ENCODE data around the gene PXYLP1. TPM values are rescaled to one million over a fixed set of nuclear protein-coding genes. Genes with fewer than 3 reads are reported as not detected.

The PXYLP1 gene
- total RNA-seq, 2 experiments from 2014 or later, result 3.6 to 4.2 TPM

DNA sequence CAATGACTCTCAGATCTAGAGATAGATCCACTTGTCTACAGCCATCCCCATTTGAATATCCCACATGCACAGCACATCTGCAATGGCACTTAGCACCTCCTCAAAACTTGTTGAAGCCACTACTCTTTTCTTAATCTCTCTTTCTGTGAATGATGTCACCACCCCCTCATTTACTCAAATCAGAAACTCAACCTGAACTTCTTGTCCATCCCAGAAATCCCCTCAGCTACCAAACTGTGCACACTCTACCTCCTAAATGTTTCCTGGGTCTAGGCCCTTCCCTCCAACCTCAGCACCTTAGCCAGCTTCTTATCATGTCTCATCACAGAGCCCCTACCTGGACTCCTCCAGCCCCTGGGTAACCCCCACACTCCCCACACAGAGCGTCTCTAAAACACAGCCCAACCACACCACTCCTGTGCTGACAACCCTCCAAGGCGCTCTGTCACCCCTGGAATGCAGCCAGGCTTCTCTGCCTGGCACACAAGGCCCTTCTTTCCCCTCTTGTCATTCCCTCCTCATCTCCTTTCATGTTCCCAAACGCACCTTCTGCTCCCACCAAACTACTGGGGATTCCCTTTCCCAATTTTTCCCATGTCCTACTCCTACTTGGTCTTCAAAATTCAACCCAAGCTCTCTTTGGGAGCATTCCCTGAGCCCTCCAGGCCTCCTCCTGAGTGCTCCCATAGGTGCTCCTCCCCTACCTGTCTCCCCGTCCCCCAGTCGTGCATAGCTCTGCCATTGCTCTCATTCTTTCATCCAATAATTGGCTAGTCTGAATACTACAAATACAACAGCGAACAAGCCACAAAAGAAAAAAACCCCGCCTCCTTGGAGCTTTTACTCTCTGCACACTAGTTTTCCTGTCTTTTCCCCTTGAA lies 96.9 kb downstream of the PXYLP1 start:
- H2AFZ ChIP-seq (ENCODE audit: low read length), result no peak overlapping the region
- H3K4me1 ChIP-seq (ENCODE audit: insufficient read depth, low read length, poor library complexity, severe bottlenecking), result no peaks in the 10 kb centered on the region
- no peaks in the 10 kb centered on the region for H3K79me2 ChIP-seq (ENCODE audit: insufficient read depth, low read depth, low read length)
- DNase-seq (ENCODE audit: low spot score), result no peak
- no peak overlapping the region for H3K4me2 ChIP-seq (ENCODE audit: low read length)
- ChIA-PET CTCF (ENCODE audit: unreplicated experiment) (no interaction called here), POLR2A (interaction anchor here (0.6 kb wide), 1 partner anchor 1249 kb away, joined by 3 read pairs; no protein-coding TSS in a partner anchor)
- intact Hi-C loops (cut with micrococcal nuclease; ENCODE audit: unreplicated experiment), result no loop called here
- no peaks in the 10 kb centered on the region for H4K20me1 ChIP-seq (ENCODE audit: insufficient read depth, low read length)
- no peaks in the 10 kb centered on the region for H3K36me3 ChIP-seq (ENCODE audit: insufficient read depth, low read length)
- H3K9me2 ChIP-seq (ENCODE audit: insufficient read depth, low read length), result no peaks in the 10 kb centered on the region
- TF ChIP-seq CTCF (conservative IDR thresholded peaks at IDR 0.05; ENCODE audit: low read length), result no peak
- no peak for TF ChIP-seq EZH2phosphoT487 (IDR thresholded peaks at IDR 0.05; ENCODE audit: borderline replicate concordance, low read depth, low read length)
- no peaks in the 10 kb centered on the region for H3K9me3 ChIP-seq (ENCODE audit: low read length)
- no peak overlapping the region for H3K27ac ChIP-seq (ENCODE audit: low read depth, low read length, poor library complexity, severe bottlenecking)
- no peak overlapping the region for H3K4me3 ChIP-seq (ENCODE audit: low read depth, low read length, poor library complexity, severe bottlenecking)
- BruUV-seq (replicated peaks), result no TSS peak

GRCh38 chr3:141330235-141330634 lies 98.6 kb downstream of the PXYLP1 start:
- BruUV-seq (replicated peaks), result no TSS peak
- no peak overlapping the region for H2AFZ ChIP-seq (ENCODE audit: low read length)
- intact Hi-C loops (cut with micrococcal nuclease; ENCODE audit: unreplicated experiment), result no loop called here

More at GRCh38 chr3:141330235-141330634, 98.6 kb downstream of the PXYLP1 start:
- no peaks in the 10 kb centered on the region for H3K9me3 ChIP-seq (ENCODE audit: low read length)
- no peak for DNase-seq (ENCODE audit: low spot score)
- no peaks in the 10 kb centered on the region for H3K79me2 ChIP-seq (ENCODE audit: insufficient read depth, low read depth, low read length)
- no peak overlapping the region for H3K27ac ChIP-seq (ENCODE audit: low read depth, low read length, poor library complexity, severe bottlenecking)
- POLR2A ChIA-PET, result no interaction called here
- CTCF ChIA-PET (ENCODE audit: unreplicated experiment), result no interaction called here
- no peaks in the 10 kb centered on the region for H4K20me1 ChIP-seq (ENCODE audit: insufficient read depth, low read length)
- no peak overlapping the region for H3K4me3 ChIP-seq (ENCODE audit: low read depth, low read length, poor library complexity, severe bottlenecking)
- H3K4me2 ChIP-seq (ENCODE audit: low read length), result no peak overlapping the region
- TF ChIP-seq EZH2phosphoT487 (IDR thresholded peaks at IDR 0.05; ENCODE audit: borderline replicate concordance, low read depth, low read length), result no peak
- no peak for TF ChIP-seq CTCF (conservative IDR thresholded peaks at IDR 0.05; ENCODE audit: low read length)
- no peaks in the 10 kb centered on the region for H3K36me3 ChIP-seq (ENCODE audit: insufficient read depth, low read length)
- no peaks in the 10 kb centered on the region for H3K9me2 ChIP-seq (ENCODE audit: insufficient read depth, low read length)
- H3K4me1 ChIP-seq (ENCODE audit: insufficient read depth, low read length, poor library complexity, severe bottlenecking), result no peaks in the 10 kb centered on the region

Measured in OCI-LY7 (cell line).